Neural cell (in vitro differentiated cells): ENCODE measurements around the gene CA9. TPM values are rescaled to one million over a fixed set of nuclear protein-coding genes. Genes with fewer than 3 reads are reported as not detected.

Source experiments
- H2AFZ ChIP-seq: fragments of 200-600, 300-800 bp; sonication (generic), shearing (Covaris generic); 2 replicates; pipeline ENCODE4 v1.6.0; 2014; ENCODE audit warnings: low read depth, mild to moderate bottlenecking, antibody characterized with exemption, low read length, moderate library complexity
- H3F3A ChIP-seq: fragments of 200-600 bp; shearing (Covaris generic); 2 replicates; pipeline ENCODE4 v1.6.1; 2016; ENCODE audit warnings: mild to moderate bottlenecking, moderate library complexity, mixed read lengths, antibody characterized with exemption, low read length; ENCODE audit not compliant: insufficient read depth, poor library complexity, severe bottlenecking
- H3K27ac ChIP-seq: fragments of 200-600, 300-800 bp; sonication (generic), shearing (Covaris generic); 2 replicates; pipeline ENCODE4 v1.5.1; 2014; ENCODE audit warnings: mild to moderate bottlenecking, low read length, moderate library complexity
- H3K27me3 ChIP-seq: fragments of 300-800, 200-600 bp; sonication (generic), shearing (Covaris generic); 2 replicates; pipeline ENCODE4 v1.6.0; 2014; ENCODE audit warnings: mild to moderate bottlenecking, low read depth, low read length, moderate library complexity; ENCODE audit not compliant: insufficient read depth
- H3K36me3 ChIP-seq: fragments of 300-800, 200-600 bp; sonication (generic), shearing (Covaris generic); 2 replicates; pipeline ENCODE4 v1.5.1; 2014; ENCODE audit warnings: mild to moderate bottlenecking, antibody characterized with exemption, low read length, moderate library complexity; ENCODE audit not compliant: insufficient read depth
- H3K4me2 ChIP-seq: fragments of 300-800, 200-600 bp; sonication (generic), shearing (Covaris generic); 2 replicates; pipeline ENCODE4 v1.6.0; 2014; ENCODE audit warnings: mild to moderate bottlenecking, low read length
- H3K4me3 ChIP-seq: fragments of 300-800, 200-600 bp; sonication (generic), shearing (Covaris generic); 2 replicates; pipeline ENCODE4 v1.5.1; 2014; ENCODE audit warnings: mild to moderate bottlenecking, low read length, moderate library complexity
- H3K79me2 ChIP-seq: fragments of 200-600 bp; shearing (Covaris generic); replicated peaks from 2 replicates; pipeline ENCODE4 v1.6.0; 2014; ENCODE audit warnings: mild to moderate bottlenecking, low read length, moderate library complexity; ENCODE audit not compliant: insufficient read depth
- H3K9ac ChIP-seq: fragments of 300-800, 200-600 bp; sonication (generic), shearing (Covaris generic); 2 replicates; pipeline ENCODE4 v1.6.1; 2016; ENCODE audit warnings: mild to moderate bottlenecking, low read length, mixed read lengths
- H3K9me2 ChIP-seq: fragments of 200-600 bp; shearing (Covaris generic); 2 replicates; pipeline ENCODE4 v1.6.1; 2016; ENCODE audit warnings: mild to moderate bottlenecking, low read length, mixed read lengths; ENCODE audit not compliant: insufficient read depth
- H3K9me3 ChIP-seq: fragments of 200-600, 300-800 bp; sonication (generic), shearing (Covaris generic); 2 replicates; pipeline ENCODE4 v1.6.1; 2016; ENCODE audit warnings: mild to moderate bottlenecking, mixed run types, low read length, moderate library complexity, mixed read lengths
- H4K20me1 ChIP-seq: fragments of 200-600 bp; shearing (Covaris generic); 2 replicates; pipeline ENCODE4 v1.6.1; 2016; ENCODE audit warnings: mild to moderate bottlenecking, mixed run types; ENCODE audit not compliant: insufficient read depth
- CTCF ChIP-seq: fragments of 450-650 bp; IDR thresholded peaks from 2 replicates; pipeline ENCODE4 v1.5.1; 2014; ENCODE audit warnings: antibody characterized with exemption, mild to moderate bottlenecking, moderate library complexity; ENCODE audit not compliant: poor library complexity, severe bottlenecking
- EP300 ChIP-seq: fragments of 450-650 bp; conservative IDR thresholded peaks from 2 replicates; pipeline ENCODE4 v1.6.1; 2014; ENCODE audit warnings: antibody characterized with exemption, mild to moderate bottlenecking, moderate library complexity; ENCODE audit not compliant: poor library complexity, severe bottlenecking
- EZH2 ChIP-seq: fragments of 200-600, 300-800 bp; shearing (Covaris generic), sonication (generic); IDR thresholded peaks from 2 replicates; pipeline ENCODE4 v1.6.1; 2014; ENCODE audit warnings: antibody characterized with exemption, low read length, borderline replicate concordance, mild to moderate bottlenecking; ENCODE audit not compliant: insufficient read depth, poor library complexity, severe bottlenecking
- MXI1 ChIP-seq: fragments of 450-650 bp; conservative IDR thresholded peaks from 2 replicates; pipeline ENCODE4 v1.6.1; 2014; ENCODE audit warnings: antibody characterized with exemption, mild to moderate bottlenecking; ENCODE audit not compliant: poor library complexity, severe bottlenecking
- POLR2AphosphoS5 ChIP-seq: IDR thresholded peaks from 2 replicates; pipeline ENCODE4 v1.6.1; 2012
- RAD21 ChIP-seq: fragments of 450-650 bp; conservative IDR thresholded peaks from 2 replicates; pipeline ENCODE4 v1.6.1; 2014; ENCODE audit warnings: antibody characterized with exemption, mild to moderate bottlenecking, moderate library complexity
- REST ChIP-seq: IDR thresholded peaks from 2 replicates; pipeline ENCODE4 v1.6.1; 2012; ENCODE audit warnings: borderline replicate concordance
- SMC3 ChIP-seq: fragments of 450-650 bp; conservative IDR thresholded peaks from 2 replicates; pipeline ENCODE4 v1.6.1; 2014; ENCODE audit warnings: antibody characterized with exemption, mild to moderate bottlenecking, moderate library complexity; ENCODE audit not compliant: poor library complexity
- TAF1 ChIP-seq: IDR thresholded peaks from 2 replicates; pipeline ENCODE4 v1.6.1; 2012; ENCODE audit warnings: low read depth
- polyA plus RNA-seq: library from polyadenylated mRNA; depleted of rRNA; stranded (reverse); fragments of >200 nt; gene quantifications from 2 replicates; pipeline ENCODE4 v1.2.3, GENCODE V29; 2014

The CA9 gene
- polyA plus RNA-seq, 1 donor from 2014 or later, result not detected

- H3K4me2 ChIP-seq, result no peak overlapping the region
- no peaks in the 10 kb centered on the region for H3K36me3 ChIP-seq
- no peaks in the 10 kb centered on the region for H3K27me3 ChIP-seq
- no peak overlapping the region for H2AFZ ChIP-seq
- H3K27ac ChIP-seq, result no peak overlapping the region
- H3K4me3 ChIP-seq, result no peak overlapping the region
- H3K9me2 ChIP-seq, result no peaks in the 10 kb centered on the region
- H3K79me2 ChIP-seq, result no peaks in the 10 kb centered on the region
- H4K20me1 ChIP-seq, result no peaks in the 10 kb centered on the region
- H3F3A ChIP-seq, result no peaks in the 10 kb centered on the region
- H3K9me3 ChIP-seq, result no peaks in the 10 kb centered on the region
- no peak for TF ChIP-seq TAF1
- TF ChIP-seq EP300, result no peak
- no peak for TF ChIP-seq SMC3
- TF ChIP-seq RAD21, result no peak
- TF ChIP-seq REST, result no peak
- no peak for TF ChIP-seq MXI1
- TF ChIP-seq CTCF, result no peak
- no peak for TF ChIP-seq EZH2
- no peak for TF ChIP-seq POLR2AphosphoS5
- no peak overlapping the region for H3K9ac ChIP-seq
These were observed 5.8 kb upstream of the CA9 start for GRCh38 chr9:35667939-35668338.

GRCh38 chr9:35669331-35670145 is 4.2 kb upstream of the CA9 start:
- no peaks in the 10 kb centered on the region for H3K27me3 ChIP-seq
- no peak overlapping the region for H3K4me2 ChIP-seq
- no peaks in the 10 kb centered on the region for H4K20me1 ChIP-seq
- H3K9ac ChIP-seq, result no peak overlapping the region
- no peaks in the 10 kb centered on the region for H3F3A ChIP-seq
- no peaks in the 10 kb centered on the region for H3K9me2 ChIP-seq
- H3K36me3 ChIP-seq, result no peaks in the 10 kb centered on the region
- no peak overlapping the region for H3K27ac ChIP-seq
- TF ChIP-seq RAD21 (no peak), SMC3 (no peak), TAF1 (no peak), POLR2AphosphoS5 (no peak), EP300 (no peak), REST (no peak), EZH2 (no peak), CTCF (no peak), MXI1 (no peak)
- no peaks in the 10 kb centered on the region for H3K9me3 ChIP-seq
- H3K79me2 ChIP-seq, result no peaks in the 10 kb centered on the region
- H2AFZ ChIP-seq, result no peak overlapping the region
- no peak overlapping the region for H3K4me3 ChIP-seq
